Measurements from ENCODE around the gene MRFAP1L1. TPM values are rescaled to one million over a fixed set of nuclear protein-coding genes. Genes with fewer than 3 reads are reported as not detected.
A peak's percentile ranks its signal among the peaks of the same experiment; 100 is the strongest.

The MRFAP1L1 gene
- total RNA-seq, 1 donor from 2014 or later = 46.6 TPM

DNA sequence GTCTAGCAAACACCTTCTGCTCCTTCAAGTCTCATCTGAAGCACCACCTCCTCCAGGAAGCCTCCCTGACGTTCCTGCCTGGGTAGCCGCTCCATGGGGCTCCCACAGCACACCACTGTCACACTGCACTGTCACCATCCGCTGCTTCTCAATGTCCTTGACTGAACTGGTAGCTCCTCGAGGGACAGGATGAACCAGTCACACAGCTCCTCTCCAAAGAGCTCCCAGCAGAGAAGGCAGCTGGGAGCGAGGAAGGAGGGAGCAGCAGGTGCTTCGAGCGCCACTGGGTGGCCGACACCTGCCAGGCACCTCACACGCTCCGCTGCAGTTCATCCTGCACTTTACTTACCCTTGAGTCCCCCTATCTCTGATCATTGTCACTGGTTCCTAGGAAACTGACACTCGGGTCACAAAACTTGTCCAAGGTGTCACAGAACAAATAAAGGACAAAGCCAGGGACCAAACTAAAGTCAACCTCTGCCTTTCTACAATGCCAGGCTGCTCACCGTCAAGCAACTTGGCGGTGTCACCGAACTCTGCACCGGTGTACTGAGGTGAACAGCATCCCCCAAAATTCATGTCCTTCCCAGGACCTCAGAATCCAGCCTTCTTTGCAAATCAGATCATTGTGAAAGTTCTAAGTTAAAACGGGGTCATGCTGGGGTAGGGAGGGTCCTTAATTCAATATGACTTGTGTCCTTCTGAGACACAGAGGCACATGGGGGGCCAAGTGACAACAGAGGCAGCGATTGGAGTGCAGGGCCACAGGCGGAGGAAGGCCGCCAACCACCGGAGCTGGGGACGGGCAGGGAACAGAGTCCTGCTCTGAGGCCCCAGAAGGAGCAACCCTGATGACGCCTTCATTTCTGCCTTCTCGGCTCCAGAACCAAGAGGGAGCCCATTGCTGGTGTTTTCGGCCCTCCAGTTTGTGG lies 21.5 kb downstream of the MRFAP1L1 start:
- DNase-seq = no peak
- TF ChIP-seq, protein P1, sequence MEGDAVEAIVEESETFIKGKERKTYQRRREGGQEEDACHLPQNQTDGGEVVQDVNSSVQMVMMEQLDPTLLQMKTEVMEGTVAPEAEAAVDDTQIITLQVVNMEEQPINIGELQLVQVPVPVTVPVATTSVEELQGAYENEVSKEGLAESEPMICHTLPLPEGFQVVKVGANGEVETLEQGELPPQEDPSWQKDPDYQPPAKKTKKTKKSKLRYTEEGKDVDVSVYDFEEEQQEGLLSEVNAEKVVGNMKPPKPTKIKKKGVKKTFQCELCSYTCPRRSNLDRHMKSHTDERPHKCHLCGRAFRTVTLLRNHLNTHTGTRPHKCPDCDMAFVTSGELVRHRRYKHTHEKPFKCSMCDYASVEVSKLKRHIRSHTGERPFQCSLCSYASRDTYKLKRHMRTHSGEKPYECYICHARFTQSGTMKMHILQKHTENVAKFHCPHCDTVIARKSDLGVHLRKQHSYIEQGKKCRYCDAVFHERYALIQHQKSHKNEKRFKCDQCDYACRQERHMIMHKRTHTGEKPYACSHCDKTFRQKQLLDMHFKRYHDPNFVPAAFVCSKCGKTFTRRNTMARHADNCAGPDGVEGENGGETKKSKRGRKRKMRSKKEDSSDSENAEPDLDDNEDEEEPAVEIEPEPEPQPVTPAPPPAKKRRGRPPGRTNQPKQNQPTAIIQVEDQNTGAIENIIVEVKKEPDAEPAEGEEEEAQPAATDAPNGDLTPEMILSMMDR (IDR thresholded peaks at IDR 0.05) = no peak
- no peak overlapping the region for H3K4me3 ChIP-seq
- no peaks in the 10 kb centered on the region for H3K9me3 ChIP-seq
- intact Hi-C loops (cut with DNase I) = no loop called here
- peak overlapping the region; percentile 80 for H3K27ac ChIP-seq
- no peaks in the 10 kb centered on the region for H3K36me3 ChIP-seq
- no peaks in the 10 kb centered on the region for H3K27me3 ChIP-seq
- H3K4me1 ChIP-seq = peaks cover 18% of the 10 kb centered on the region
- no peak for ATAC-seq

DNA sequence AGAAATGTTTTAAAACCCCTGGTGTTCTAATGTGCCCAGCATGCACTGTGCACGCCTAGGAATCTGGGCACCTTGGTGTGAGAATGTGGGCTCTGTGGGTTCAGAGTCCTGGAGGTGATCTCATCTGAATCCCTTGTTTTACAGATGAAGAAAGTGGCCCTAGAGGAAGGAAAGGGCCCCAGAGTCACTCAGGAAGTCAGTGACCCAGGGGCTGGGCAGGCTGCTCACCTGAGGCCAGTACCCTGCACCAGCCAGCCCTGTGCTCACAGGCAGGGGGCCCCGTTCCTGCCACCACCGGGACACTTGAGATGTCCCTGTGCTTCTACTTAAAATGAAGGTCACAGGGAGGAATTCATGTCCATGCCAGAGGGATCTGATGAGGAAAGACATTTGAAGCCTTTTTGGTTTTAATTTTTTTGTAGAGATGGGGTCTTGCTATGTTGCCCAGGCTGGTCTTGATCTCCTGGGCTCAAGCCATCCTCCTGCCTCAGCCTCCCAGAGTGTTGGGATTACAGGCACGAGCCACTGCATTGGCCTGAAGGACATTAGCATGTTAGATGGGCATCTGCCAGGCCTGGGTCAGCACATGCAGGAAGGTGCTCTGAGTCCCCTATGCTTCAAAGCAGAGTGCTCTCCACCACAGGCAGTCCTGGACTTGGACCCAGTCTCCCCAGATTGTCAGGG lies 23.4 kb downstream of the MRFAP1L1 start:
- Histone ChIP-seq H3K27ac (no peak overlapping the region), H3K36me3 (no peaks in the 10 kb centered on the region), H3K4me1 (peaks cover 17% of the 10 kb centered on the region), H3K4me3 (no peak overlapping the region), H3K9me3 (no peaks in the 10 kb centered on the region), H3K27me3 (no peaks in the 10 kb centered on the region)
- ATAC-seq (no peak), DNase-seq (no peak)
- TF ChIP-seq, protein P1 (IDR thresholded peaks at IDR 0.05) = no peak
- intact Hi-C loops (cut with DNase I) = no loop called here

DNA sequence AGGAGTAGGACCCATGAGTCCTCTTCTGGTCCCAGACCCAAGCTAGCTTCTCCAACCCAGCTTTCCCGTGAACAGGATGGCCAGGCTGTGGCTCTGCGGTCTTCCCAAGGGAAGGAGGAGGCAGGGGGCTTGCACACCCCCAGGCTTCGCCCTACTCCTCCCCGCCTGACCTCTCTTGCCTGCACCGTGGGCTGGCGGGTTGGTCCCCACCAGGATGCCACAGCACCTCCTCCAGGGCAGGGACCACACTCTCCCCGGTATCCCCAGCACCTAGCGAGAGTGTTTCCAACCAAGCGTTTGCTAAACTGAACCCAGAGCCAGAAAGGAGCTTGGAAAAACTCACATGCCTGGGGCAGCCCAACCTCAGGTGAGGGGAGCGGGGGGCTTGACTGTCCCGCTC lies 25.0 kb downstream of the MRFAP1L1 start:
- intact Hi-C loops (cut with DNase I) = no loop called here
- Histone ChIP-seq H3K27me3 (no peaks in the 10 kb centered on the region), H3K9me3 (no peaks in the 10 kb centered on the region), H3K27ac (no peak overlapping the region), H3K36me3 (no peaks in the 10 kb centered on the region), H3K4me3 (no peak overlapping the region), H3K4me1 (peaks cover 12% of the 10 kb centered on the region)
- DNase-seq (no peak), ATAC-seq (no peak)
- TF ChIP-seq, protein P1 (IDR thresholded peaks at IDR 0.05) = no peak

DNA sequence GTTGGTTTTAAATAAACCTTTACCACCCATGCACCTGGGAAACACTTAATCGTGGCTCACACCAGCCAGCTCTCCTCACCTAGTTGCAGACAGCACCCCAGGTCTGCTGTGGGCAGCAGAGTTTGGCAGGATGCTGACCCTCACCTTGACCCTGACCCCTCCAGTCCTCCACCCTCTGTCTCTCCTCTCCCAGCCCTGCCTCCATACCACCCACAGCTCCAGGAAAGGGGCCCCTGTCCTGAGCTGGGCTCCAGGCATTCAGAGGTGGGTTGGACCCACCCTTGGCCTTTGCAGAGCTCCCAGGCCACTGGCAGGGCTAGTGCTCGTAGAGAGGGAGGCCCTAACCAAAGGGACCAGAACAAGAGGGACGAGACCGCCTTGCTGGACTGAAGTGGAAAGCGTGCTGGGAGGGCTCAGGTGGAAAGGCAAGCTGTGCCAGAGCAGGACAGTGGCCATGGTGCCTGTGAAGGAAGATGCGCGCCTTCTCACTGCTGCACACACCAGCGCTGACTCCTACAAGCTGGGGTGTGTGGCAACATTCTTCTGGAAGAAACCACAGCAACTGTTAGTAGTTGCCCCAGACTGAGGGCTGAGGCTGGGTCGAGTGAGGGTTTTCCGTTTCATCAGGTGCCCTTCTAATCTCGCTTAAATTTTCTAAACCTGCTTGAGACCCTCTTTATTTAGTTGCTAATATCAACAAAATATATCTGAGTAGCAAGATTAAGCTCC lies 26.6 kb downstream of the MRFAP1L1 start:
- H3K4me3 ChIP-seq = no peak overlapping the region
- no peaks in the 10 kb centered on the region for H3K9me3 ChIP-seq
- no peaks in the 10 kb centered on the region for H3K27me3 ChIP-seq
- H3K36me3 ChIP-seq = no peaks in the 10 kb centered on the region
- DNase-seq (no peak), ATAC-seq (no peak)
- no peaks in the 10 kb centered on the region for H3K4me1 ChIP-seq
- no peak overlapping the region for H3K27ac ChIP-seq
- intact Hi-C loops (cut with DNase I) = no loop called here
- TF ChIP-seq, protein P1 (IDR thresholded peaks at IDR 0.05) = no peak

DNA sequence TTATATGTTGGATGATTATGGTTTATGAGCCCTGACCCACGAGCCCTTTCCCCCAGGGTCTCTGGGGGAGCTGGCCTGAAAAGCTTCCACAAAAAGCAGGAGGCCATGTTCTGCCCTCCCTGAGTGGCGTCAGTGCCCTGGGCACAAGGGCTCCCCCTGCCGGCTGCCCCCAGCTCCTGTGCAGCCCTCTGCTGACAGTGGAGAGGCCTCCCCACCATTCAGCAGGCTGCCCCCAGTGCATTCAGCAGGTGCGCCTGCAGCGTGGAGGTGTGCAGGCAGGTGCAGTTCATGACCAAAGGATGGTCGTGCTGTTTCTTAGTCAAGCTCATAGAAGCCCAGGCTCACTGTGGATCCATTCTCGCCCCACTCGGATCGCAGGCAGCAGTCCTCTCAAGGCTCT lies 28.5 kb downstream of the MRFAP1L1 start:
- H3K4me3 ChIP-seq = no peak overlapping the region
- H3K4me1 ChIP-seq = peaks cover 14% of the 10 kb centered on the region
- TF ChIP-seq, protein P1 (IDR thresholded peaks at IDR 0.05) = no peak
- peak; percentile 16 for ATAC-seq
- intact Hi-C loops (cut with DNase I) = no loop called here
- H3K27ac ChIP-seq = no peak overlapping the region
- no peak for DNase-seq
- peaks cover 3% of the 10 kb centered on the region for H3K36me3 ChIP-seq
- H3K9me3 ChIP-seq = no peaks in the 10 kb centered on the region
- no peaks in the 10 kb centered on the region for H3K27me3 ChIP-seq

Data from upper lobe of right lung (tissue), 1 donor.